ENCODE data around the gene LAMB2.
A peak's percentile ranks its signal among the peaks of the same experiment; 100 is the strongest.

Gene LAMB2

GRCh38 chr3:49162751-49163419 lies 30.0 kb upstream of the LAMB2 start:
- no peak overlapping the region for H3K4me3 ChIP-seq (ENCODE audit: low read length)
- DNase-seq (ENCODE audit: low read depth, low spot score), result no peak

- DNase-seq (ENCODE audit: low read depth, low spot score), result peak; percentile 59
- H3K4me3 ChIP-seq (ENCODE audit: low read length), result no peak overlapping the region
Measured at GRCh38 chr3:49161808-49162530, 29.1 kb upstream of the LAMB2 start.

- H3K4me3 ChIP-seq (ENCODE audit: low read length), result no peak overlapping the region
- no peak for DNase-seq (ENCODE audit: low read depth, low spot score)
Measured at GRCh38 chr3:49161197-49161596, 28.3 kb upstream of the LAMB2 start.

- DNase-seq (ENCODE audit: low read depth, low spot score), result no peak
- no peak overlapping the region for H3K4me3 ChIP-seq (ENCODE audit: low read length)
Measured at GRCh38 chr3:49158792-49159191, 25.9 kb upstream of the LAMB2 start.

- DNase-seq (ENCODE audit: low read depth, low spot score), result peak; percentile 62
- H3K4me3 ChIP-seq (ENCODE audit: low read length), result no peak overlapping the region
Measured at GRCh38 chr3:49158103-49158709, 25.4 kb upstream of the LAMB2 start.

- no peak for DNase-seq (ENCODE audit: low read depth, low spot score)
- H3K4me3 ChIP-seq (ENCODE audit: low read length), result no peak overlapping the region
Measured at GRCh38 chr3:49157289-49157688, 24.4 kb upstream of the LAMB2 start.

GRCh38 chr3:49153349-49153912 lies 20.6 kb upstream of the LAMB2 start:
- no peak for DNase-seq (ENCODE audit: low read depth, low spot score)

GRCh38 chr3:49151610-49152009 lies 18.8 kb upstream of the LAMB2 start:
- no peak for DNase-seq (ENCODE audit: low read depth, low spot score)

More at GRCh38 chr3:49153349-49153912, 20.6 kb upstream of the LAMB2 start:
- H3K4me3 ChIP-seq (ENCODE audit: low read length), result no peak overlapping the region

GRCh38 chr3:49148159-49148558 lies 15.3 kb upstream of the LAMB2 start:
- DNase-seq (ENCODE audit: low read depth, low spot score), result no peak
- H3K4me3 ChIP-seq (ENCODE audit: low read length), result no peak overlapping the region

More at GRCh38 chr3:49151610-49152009, 18.8 kb upstream of the LAMB2 start:
- no peak overlapping the region for H3K4me3 ChIP-seq (ENCODE audit: low read length)

- no peak overlapping the region for H3K4me3 ChIP-seq (ENCODE audit: low read length)
- no peak for DNase-seq (ENCODE audit: low read depth, low spot score)
Measured at GRCh38 chr3:49140080-49140479, 7.2 kb upstream of the LAMB2 start.

GRCh38 chr3:49135499-49135898 lies 2.6 kb upstream of the LAMB2 start:
- H3K4me3 ChIP-seq (ENCODE audit: low read length), result no peak overlapping the region
- DNase-seq (ENCODE audit: low read depth, low spot score), result no peak

- no peak for DNase-seq (ENCODE audit: low read depth, low spot score)
- H3K4me3 ChIP-seq (ENCODE audit: low read length), result no peak overlapping the region
Measured at GRCh38 chr3:49134471-49135265, 1.8 kb upstream of the LAMB2 start.

GRCh38 chr3:49133226-49133951 lies 539 bp upstream of the LAMB2 start:
- H3K4me3 ChIP-seq (ENCODE audit: low read length), result no peak overlapping the region
- no peak for DNase-seq (ENCODE audit: low read depth, low spot score)

GRCh38 chr3:49132073-49132436 lies 795 bp downstream of the LAMB2 start:
- DNase-seq (ENCODE audit: low read depth, low spot score), result no peak
- no peak overlapping the region for H3K4me3 ChIP-seq (ENCODE audit: low read length)

GRCh38 chr3:49131576-49131975 lies 1.3 kb downstream of the LAMB2 start:
- DNase-seq (ENCODE audit: low read depth, low spot score), result no peak
- no peak overlapping the region for H3K4me3 ChIP-seq (ENCODE audit: low read length)

- no peak overlapping the region for H3K4me3 ChIP-seq (ENCODE audit: low read length)
- no peak for DNase-seq (ENCODE audit: low read depth, low spot score)
Measured at GRCh38 chr3:49131040-49131439, 1.8 kb downstream of the LAMB2 start.

GRCh38 chr3:49124991-49125670 lies 7.7 kb downstream of the LAMB2 start:
- no peak for DNase-seq (ENCODE audit: low read depth, low spot score)
- no peak overlapping the region for H3K4me3 ChIP-seq (ENCODE audit: low read length)

GRCh38 chr3:49124203-49124602 lies 8.6 kb downstream of the LAMB2 start:
- H3K4me3 ChIP-seq (ENCODE audit: low read length), result no peak overlapping the region
- no peak for DNase-seq (ENCODE audit: low read depth, low spot score)

All from Jurkat, Clone E6-1 (cell line).